Mucosa of descending colon (tissue), 3 donors: ENCODE measurements around the gene TTC6. TPM values are rescaled to one million over a fixed set of nuclear protein-coding genes. Genes with fewer than 3 reads are reported as not detected.

Source experiments
- ATAC-seq: fragments of 200-7000 bp; cut with Tn5 transposase; one replicate; pipeline ENCODE4 v1.9.1; 2020; ENCODE audit warnings: mild to moderate bottlenecking, moderate library complexity
- DNase-seq, 3 donors: peaks; one replicate each; pipeline ENCODE4 v3.0.0-alpha.2; 2020
- H3K36me3 ChIP-seq: fragments of 200-600 bp; one replicate; pipeline ENCODE4 v1.8.0; 2021; ENCODE audit warnings: low read depth, mild to moderate bottlenecking
- H3K4me1 ChIP-seq: fragments of 200-600 bp; one replicate; pipeline ENCODE4 v1.8.0; 2021; ENCODE audit warnings: low read depth, mild to moderate bottlenecking
- H3K4me3 ChIP-seq: fragments of 200-600 bp; one replicate; pipeline ENCODE4 v1.8.0; 2021; ENCODE audit warnings: mild to moderate bottlenecking
- H3K9me3 ChIP-seq: fragments of 200-600 bp; one replicate; pipeline ENCODE4 v1.8.0; 2021; ENCODE audit warnings: mild to moderate bottlenecking
- intact Hi-C, 2 donors: fragments of 100-400 bp; cut with DNase I in 1 of 2; cut with micrococcal nuclease in 1 of 2; formaldehyde crosslinking; loops; one replicate each; pipeline versions ENCODE4 v1.11.0 to v1.11.1; 2022; cut with DNase I, micrococcal nuclease
- total RNA-seq, 3 donors: library from RNA; stranded (reverse); fragmentation: NEBNext Ultra II Directional in 2 of 3; extraction: Animal tissue kit (Norgen Biotek cat#: 25700) in 2 of 3; gene quantifications; one replicate each; pipeline versions ENCODE4 v1.2.1 to v1.2.4, GENCODE V29; 2021 to 2023
- TF ChIP-seq, protein P1 (sequence below): fragments of 200-600 bp; IDR thresholded peaks from one replicate; pipeline ENCODE4 v1.8.0; 2022; ENCODE audit warnings: antibody characterized with exemption, mild to moderate bottlenecking
- donor health status: DM: no; HTN: no; CAD: no; lungs with moderate emphysema.
- donor health status: DM: no; HTN: no; CAD: no.
- donor health status: DM: no; HTN: yes; CAD: no.

Gene TTC6
- total RNA-seq, 3 donors from 2014 or later = 1.7 to 9.2 (median 4.8) TPM

DNA sequence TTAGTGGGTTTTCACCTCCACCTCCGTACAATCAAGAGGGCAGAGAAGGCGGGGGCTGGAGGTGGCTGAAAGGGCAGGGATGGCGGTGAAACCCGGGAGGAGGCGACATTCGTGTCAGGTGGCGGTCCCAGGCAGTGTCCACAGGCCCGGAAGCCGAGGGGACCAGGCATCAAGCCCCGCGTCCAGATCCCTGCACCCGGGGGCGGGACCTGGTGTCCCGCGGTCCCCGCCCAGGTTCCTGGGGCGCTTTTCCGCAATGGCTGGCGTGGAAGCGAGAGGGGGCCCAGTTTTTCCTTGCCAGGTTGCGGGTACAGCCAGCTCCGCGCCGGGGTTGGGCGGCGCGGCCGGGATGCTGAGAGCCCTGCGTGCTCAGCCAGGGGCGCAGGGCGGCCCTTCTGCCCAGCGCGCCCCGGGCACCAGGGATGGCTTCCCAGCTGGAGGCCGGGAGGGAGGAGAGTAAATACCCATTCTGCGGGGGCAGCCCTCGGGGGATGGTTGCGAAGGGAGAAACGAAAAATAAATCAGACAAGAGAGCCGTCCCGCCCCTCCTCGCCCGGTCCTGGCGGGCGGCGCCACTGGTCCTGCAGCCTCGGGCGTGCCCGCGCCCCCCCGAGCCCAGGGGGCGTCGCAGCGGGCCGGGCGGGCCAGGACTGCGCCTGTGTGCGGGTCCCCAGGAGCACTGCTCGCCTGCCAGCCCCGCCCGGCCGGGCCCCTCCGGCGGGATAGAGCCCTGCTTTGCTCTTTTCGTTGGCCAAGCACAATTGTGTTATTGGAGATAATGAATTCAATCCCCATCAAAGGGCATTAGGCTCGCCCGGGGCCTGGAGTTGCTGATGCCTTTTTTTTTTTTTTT is 11.8 kb upstream of the TTC6 start:
- TF ChIP-seq, protein P1, sequence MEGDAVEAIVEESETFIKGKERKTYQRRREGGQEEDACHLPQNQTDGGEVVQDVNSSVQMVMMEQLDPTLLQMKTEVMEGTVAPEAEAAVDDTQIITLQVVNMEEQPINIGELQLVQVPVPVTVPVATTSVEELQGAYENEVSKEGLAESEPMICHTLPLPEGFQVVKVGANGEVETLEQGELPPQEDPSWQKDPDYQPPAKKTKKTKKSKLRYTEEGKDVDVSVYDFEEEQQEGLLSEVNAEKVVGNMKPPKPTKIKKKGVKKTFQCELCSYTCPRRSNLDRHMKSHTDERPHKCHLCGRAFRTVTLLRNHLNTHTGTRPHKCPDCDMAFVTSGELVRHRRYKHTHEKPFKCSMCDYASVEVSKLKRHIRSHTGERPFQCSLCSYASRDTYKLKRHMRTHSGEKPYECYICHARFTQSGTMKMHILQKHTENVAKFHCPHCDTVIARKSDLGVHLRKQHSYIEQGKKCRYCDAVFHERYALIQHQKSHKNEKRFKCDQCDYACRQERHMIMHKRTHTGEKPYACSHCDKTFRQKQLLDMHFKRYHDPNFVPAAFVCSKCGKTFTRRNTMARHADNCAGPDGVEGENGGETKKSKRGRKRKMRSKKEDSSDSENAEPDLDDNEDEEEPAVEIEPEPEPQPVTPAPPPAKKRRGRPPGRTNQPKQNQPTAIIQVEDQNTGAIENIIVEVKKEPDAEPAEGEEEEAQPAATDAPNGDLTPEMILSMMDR = no peak
- Histone ChIP-seq H3K4me3 (peak overlapping the region; percentile 17), H3K9me3 (no peaks in the 10 kb centered on the region), H3K4me1 (peaks cover 9% of the 10 kb centered on the region), H3K36me3 (no peaks in the 10 kb centered on the region)
- DNase-seq (peak; percentile 59 to 78 (median 65)), ATAC-seq (peak; percentile 59)
- intact Hi-C loops = no loop called here

DNA sequence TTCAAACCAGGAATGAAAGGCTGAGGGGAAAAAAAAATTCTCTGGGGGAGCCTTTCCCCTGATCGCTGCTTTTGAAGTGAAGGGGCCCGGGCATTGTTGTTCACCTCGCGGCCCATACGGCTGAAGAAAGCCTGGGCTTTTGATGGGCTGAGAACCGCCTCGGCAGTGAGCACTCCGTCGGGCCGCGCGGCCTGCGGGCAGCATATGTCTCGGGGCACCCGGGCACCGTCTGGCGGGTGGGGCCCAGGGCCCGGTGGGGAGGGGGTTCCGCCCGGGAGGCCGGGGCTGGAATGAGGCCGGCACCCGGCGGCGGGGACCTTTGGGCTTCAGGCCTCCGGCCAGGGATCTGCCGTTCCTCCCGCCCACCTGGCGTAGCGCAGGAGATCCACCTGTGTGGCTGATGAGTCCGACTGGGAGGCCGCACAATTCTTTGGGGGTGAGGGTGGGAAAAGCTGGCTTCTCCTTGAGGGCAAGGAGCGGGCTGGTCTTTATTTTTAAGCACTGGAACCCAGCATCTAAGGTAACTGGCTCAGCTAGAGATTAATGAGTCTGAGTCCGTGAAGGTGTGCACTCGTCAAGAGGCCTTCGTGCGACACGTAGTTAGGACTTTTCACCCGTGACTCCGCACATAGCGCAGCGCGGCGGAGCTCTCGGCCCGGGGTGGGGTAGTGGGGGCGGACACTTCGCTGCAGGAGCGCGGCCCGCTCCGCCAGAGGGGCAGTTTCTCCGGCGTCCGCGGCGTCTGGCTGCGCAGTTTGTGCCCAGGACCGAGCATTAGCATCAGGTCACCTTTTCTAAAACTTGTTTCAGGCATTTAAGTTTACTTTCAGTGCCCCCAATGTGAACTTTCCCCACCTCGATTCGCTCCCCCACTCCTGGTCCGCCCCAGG is 11.0 kb upstream of the TTC6 start:
- H3K9me3 ChIP-seq = no peaks in the 10 kb centered on the region
- intact Hi-C loops = loop anchor here in 1 of 2 donors (5.0 kb wide), 1 partner anchor 162 kb away; no protein-coding TSS in a partner anchor
- no peak overlapping the region for H3K4me3 ChIP-seq
- peaks cover 9% of the 10 kb centered on the region for H3K4me1 ChIP-seq
- DNase-seq = peak; percentile 65 to 76 (median 65)
- TF ChIP-seq, protein P1 = no peak
- no peaks in the 10 kb centered on the region for H3K36me3 ChIP-seq
- peak; percentile 67 for ATAC-seq

DNA sequence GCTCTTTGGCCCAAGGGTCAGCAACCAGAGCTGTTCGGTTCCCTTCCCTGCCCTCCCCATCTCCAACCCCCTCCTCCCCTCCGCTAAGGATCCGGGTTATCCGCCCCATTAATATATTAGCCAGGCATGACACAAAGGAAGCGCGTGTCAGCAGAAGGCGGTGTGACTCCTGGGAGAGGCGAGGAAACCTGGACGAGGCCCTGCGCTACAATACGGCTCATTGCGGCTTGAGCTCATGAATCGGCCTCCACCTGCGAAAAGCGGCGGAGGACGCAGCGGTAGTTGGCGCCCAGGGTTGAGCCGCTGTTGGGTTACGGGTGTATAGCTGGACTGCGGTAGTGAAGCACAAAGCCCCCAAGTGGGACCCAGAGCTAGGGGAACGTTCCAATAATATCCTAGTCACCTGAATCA is 10.3 kb upstream of the TTC6 start:
- Histone ChIP-seq H3K9me3 (no peaks in the 10 kb centered on the region), H3K4me1 (peaks cover 9% of the 10 kb centered on the region), H3K36me3 (no peaks in the 10 kb centered on the region), H3K4me3 (no peak overlapping the region)
- ATAC-seq (peak; percentile 41), DNase-seq (peak; percentile 55 to 70 (median 62))
- intact Hi-C loops = loop anchor here in 1 of 2 donors (5.0 kb wide), 1 partner anchor 163 kb away; no protein-coding TSS in a partner anchor
- TF ChIP-seq, protein P1 = no peak

DNA sequence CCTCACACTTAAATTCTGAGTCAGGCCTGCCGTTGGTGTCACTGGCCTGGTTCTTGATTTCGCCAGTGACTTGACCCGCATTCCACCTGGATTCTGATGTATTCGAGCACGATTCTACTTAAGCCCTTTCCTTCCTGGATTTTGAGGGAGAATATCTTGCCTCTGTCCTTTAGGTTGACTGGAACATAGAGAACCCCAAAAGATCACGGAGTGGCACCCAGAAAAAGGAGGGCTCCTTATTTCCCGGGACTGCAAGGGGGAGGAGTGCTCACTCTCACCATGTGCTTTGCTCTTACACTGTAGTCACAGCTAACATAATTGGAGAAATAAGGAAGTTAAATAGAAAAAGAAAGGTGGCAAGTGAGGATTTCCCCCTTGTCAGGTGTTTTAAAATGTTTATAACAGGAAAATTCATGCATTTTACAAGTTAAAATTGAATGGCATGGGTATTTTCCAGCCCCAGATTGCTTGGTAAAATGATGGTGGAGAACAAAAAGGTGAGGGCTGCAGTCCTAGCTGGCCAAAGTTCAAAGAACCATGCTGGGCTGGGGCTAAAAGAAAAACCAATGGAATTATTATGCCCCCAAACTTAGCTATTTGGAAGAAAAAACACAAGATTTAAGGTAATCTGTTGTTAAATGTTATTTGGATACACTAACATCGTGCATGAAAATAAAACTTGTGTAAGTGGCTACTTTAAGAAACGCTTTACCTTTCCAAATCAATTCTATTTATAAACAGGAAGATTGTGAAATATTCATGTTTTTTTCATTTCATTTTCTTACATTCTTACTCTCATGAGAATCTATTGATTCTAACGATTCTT is 9.2 kb upstream of the TTC6 start:
- intact Hi-C loops = loop anchor here in 1 of 2 donors (5.0 kb wide), 1 partner anchor 164 kb away; no protein-coding TSS in a partner anchor
- H3K4me3 ChIP-seq = no peak overlapping the region
- ATAC-seq = peak; percentile 42

More for the DNA sequence above, 9.2 kb upstream of the TTC6 start:
- H3K9me3 ChIP-seq = no peaks in the 10 kb centered on the region
- TF ChIP-seq, protein P1 = no peak
- peaks cover 9% of the 10 kb centered on the region for H3K4me1 ChIP-seq
- H3K36me3 ChIP-seq = no peaks in the 10 kb centered on the region
- DNase-seq = peak in 1 of 3 donors; percentile 44
